ENCODE data around the gene IRF2BPL.

GRCh38 chr14:77052281-77053044, 24.0 kb upstream of the IRF2BPL start:
- no peak for TF ChIP-seq EZH2phosphoT487 (IDR thresholded peaks at IDR 0.05; ENCODE audit: low read depth)
- TF ChIP-seq CTCF (IDR thresholded peaks at IDR 0.05; ENCODE audit: low read depth, low read length): no peak
